ENCODE data around the gene GPR135.

The GPR135 gene, protein sequence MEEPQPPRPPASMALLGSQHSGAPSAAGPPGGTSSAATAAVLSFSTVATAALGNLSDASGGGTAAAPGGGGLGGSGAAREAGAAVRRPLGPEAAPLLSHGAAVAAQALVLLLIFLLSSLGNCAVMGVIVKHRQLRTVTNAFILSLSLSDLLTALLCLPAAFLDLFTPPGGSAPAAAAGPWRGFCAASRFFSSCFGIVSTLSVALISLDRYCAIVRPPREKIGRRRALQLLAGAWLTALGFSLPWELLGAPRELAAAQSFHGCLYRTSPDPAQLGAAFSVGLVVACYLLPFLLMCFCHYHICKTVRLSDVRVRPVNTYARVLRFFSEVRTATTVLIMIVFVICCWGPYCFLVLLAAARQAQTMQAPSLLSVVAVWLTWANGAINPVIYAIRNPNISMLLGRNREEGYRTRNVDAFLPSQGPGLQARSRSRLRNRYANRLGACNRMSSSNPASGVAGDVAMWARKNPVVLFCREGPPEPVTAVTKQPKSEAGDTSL

DNA sequence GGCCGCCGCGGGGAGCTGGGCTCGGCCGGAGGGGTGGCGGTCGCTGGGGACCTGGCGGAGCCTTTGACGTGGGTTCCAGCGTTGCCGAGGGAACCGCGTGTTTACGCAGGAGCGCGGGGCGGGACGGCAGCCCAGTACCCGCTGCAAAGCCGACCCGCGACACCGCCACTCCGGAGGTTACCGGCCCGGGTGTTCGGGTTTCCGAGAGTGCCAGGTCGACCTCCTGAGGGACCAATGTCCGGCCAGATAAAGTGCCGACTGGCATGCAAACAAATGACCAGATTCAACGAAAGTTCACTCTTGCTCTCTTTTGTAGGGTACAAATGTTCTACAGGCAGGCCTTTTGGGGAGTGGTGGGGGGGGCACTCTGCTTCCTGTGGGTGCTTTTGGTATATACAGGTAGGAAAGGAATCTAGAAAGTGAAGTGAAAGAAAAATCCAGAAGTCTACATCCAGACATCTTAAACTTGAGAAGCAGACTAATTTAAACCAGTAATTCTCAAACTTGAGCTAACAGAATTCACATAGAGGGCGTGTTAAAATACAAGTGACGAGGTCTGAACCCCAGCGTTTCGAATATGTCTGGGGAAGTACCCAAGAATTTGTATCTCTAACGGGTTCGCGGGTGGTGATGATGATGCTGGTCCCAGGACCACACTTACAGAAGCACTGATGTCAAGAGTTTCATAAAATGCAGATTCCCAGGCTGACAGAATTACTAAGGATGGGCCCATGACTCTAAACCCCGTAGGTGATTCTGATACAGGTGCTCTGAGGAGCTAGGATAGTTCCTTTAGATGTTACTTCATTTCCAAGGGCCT, at the start of gene GPR135:
Gene GPR135, minus strand, starts transcription at position 65 of the 820 bp plus-strand sequence. CDS start 154 bp downstream, outside the sequence.
- H3K27ac ChIP-seq, result no peak within 1 kb of the TSS
- H3K4me2 ChIP-seq, result no peak within 1 kb of the TSS; the same call in 1 of the 2 replicates
- no peaks in the 10 kb centered on the region for H3K27me3 ChIP-seq (ENCODE audit: insufficient read depth, low read depth)
- TF ChIP-seq, protein P1, sequence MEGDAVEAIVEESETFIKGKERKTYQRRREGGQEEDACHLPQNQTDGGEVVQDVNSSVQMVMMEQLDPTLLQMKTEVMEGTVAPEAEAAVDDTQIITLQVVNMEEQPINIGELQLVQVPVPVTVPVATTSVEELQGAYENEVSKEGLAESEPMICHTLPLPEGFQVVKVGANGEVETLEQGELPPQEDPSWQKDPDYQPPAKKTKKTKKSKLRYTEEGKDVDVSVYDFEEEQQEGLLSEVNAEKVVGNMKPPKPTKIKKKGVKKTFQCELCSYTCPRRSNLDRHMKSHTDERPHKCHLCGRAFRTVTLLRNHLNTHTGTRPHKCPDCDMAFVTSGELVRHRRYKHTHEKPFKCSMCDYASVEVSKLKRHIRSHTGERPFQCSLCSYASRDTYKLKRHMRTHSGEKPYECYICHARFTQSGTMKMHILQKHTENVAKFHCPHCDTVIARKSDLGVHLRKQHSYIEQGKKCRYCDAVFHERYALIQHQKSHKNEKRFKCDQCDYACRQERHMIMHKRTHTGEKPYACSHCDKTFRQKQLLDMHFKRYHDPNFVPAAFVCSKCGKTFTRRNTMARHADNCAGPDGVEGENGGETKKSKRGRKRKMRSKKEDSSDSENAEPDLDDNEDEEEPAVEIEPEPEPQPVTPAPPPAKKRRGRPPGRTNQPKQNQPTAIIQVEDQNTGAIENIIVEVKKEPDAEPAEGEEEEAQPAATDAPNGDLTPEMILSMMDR (conservative IDR thresholded peaks at IDR 0.05; ENCODE audit: low read depth, low read length), result no peak
- H3K9ac ChIP-seq, result no peak within 1 kb of the TSS
- H3K4me1 ChIP-seq (ENCODE audit: low read depth, poor library complexity, severe bottlenecking), result no peaks in the 10 kb centered on the region
- H4K20me1 ChIP-seq (ENCODE audit: insufficient read depth), result no peaks in the 10 kb centered on the region
- no peak within 1 kb of the TSS for H2AFZ ChIP-seq (ENCODE audit: low read depth)
- H3K79me2 ChIP-seq (ENCODE audit: insufficient read depth, low read depth), result no peaks in the 10 kb centered on the region
- H3K4me3 ChIP-seq (IDR thresholded peaks at IDR 0.05; ENCODE audit: insufficient read depth, low read depth, low read length), result no peak within 1 kb of the TSS
- H3K36me3 ChIP-seq (ENCODE audit: insufficient read depth), result no peaks in the 10 kb centered on the region

DNA sequence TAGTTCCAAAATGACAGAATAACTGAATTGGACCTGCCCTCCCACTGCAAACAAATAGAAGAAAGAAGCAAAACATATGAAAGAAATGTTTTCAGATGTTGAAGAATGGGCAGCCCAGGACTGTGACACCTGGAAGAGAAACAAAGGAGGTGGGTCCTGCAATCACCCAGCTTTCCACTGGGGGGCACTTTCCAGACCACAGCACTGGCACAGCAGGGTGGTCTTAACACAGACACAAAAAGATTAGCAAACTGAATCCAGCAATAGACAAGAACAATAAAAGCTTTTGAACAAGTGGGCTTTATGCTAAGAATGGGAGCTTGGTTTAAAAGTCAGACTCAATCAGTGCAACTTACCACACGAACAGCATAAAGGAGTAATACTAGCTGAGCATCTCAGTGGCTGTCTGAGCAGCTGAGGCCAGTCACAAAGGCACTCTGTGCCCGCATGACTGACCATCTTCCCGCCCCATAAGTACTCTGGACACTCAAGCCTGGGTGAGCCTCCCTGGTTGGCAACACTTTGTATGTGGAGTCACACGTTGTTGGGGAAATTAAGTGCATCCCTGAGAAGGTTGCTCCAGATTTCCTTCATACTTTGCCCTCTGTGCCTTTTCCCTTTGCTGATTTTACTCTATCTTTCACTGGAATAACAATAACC, 46.9 kb upstream of the GPR135 start:
- no peak overlapping the region for H3K4me2 ChIP-seq
- no peak overlapping the region for H3K9ac ChIP-seq
- H3K79me2 ChIP-seq (ENCODE audit: insufficient read depth, low read depth), result no peaks in the 10 kb centered on the region
- no peaks in the 10 kb centered on the region for H3K4me1 ChIP-seq (ENCODE audit: low read depth, poor library complexity, severe bottlenecking)
- no peak overlapping the region for H3K27ac ChIP-seq
- TF ChIP-seq, protein P1 (conservative IDR thresholded peaks at IDR 0.05; ENCODE audit: low read depth, low read length), result peak; percentile 28; the same call in 1 of the 2 replicates
- H4K20me1 ChIP-seq (ENCODE audit: insufficient read depth), result no peaks in the 10 kb centered on the region
- H2AFZ ChIP-seq (ENCODE audit: low read depth), result no peak overlapping the region
- H3K4me3 ChIP-seq (IDR thresholded peaks at IDR 0.05; ENCODE audit: insufficient read depth, low read depth, low read length), result no peak overlapping the region
- no peaks in the 10 kb centered on the region for H3K27me3 ChIP-seq (ENCODE audit: insufficient read depth, low read depth)
- H3K36me3 ChIP-seq (ENCODE audit: insufficient read depth), result no peaks in the 10 kb centered on the region

DNA sequence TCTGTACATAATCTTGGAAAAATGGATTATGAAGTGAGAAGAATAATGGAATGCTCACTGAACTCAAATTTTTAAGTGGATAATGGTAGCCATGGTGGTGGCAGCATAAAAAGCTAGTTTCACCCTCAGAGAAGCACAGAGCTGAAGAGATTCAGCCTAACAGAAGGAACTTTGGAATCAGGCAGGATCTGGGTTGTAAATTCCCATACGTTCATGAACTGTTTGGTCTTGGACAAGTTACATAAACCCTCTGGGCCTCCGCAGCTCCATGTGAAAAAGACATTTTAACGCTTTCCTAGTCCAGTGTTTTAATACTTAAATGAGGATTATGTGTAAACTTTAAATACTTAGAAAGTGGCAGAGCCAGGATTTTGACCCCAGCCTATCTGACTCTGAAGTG, 45.8 kb upstream of the GPR135 start:
- H3K4me2 ChIP-seq, result no peak overlapping the region
- no peaks in the 10 kb centered on the region for H3K27me3 ChIP-seq (ENCODE audit: insufficient read depth, low read depth)
- H3K36me3 ChIP-seq (ENCODE audit: insufficient read depth), result no peaks in the 10 kb centered on the region
- TF ChIP-seq, protein P1 (conservative IDR thresholded peaks at IDR 0.05; ENCODE audit: low read depth, low read length), result no peak
- no peak overlapping the region for H3K4me3 ChIP-seq (IDR thresholded peaks at IDR 0.05; ENCODE audit: insufficient read depth, low read depth, low read length)
- H3K27ac ChIP-seq, result no peak overlapping the region
- H3K9ac ChIP-seq, result no peak overlapping the region
- no peak overlapping the region for H2AFZ ChIP-seq (ENCODE audit: low read depth)
- H3K4me1 ChIP-seq (ENCODE audit: low read depth, poor library complexity, severe bottlenecking), result no peaks in the 10 kb centered on the region
- no peaks in the 10 kb centered on the region for H4K20me1 ChIP-seq (ENCODE audit: insufficient read depth)
- no peaks in the 10 kb centered on the region for H3K79me2 ChIP-seq (ENCODE audit: insufficient read depth, low read depth)

DNA sequence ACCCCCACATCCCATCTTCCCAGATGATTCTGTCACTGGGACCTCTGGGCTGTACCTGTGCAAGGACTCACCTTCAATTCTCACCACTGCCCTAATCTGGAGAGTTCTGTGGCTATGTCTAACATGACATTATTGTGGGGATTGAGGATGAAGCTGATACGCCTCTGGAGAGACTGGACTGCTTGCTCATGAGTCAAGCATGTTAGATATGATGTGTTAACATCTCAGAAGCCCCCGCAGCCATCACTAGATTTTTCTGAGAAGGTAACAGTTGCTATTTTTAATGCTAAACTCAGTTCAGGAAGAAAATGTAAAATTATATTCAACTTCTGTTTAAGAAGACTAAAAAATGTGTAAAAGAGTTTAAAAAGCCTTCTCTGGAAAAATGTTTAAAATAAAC, 44.8 kb upstream of the GPR135 start:
- Histone ChIP-seq H3K4me3 (IDR thresholded peaks at IDR 0.05; ENCODE audit: insufficient read depth, low read depth, low read length) (no peak overlapping the region), H4K20me1 (ENCODE audit: insufficient read depth) (no peaks in the 10 kb centered on the region), H3K79me2 (ENCODE audit: insufficient read depth, low read depth) (no peaks in the 10 kb centered on the region), H3K27ac (no peak overlapping the region), H3K9ac (no peak overlapping the region), H3K4me1 (ENCODE audit: low read depth, poor library complexity, severe bottlenecking) (no peaks in the 10 kb centered on the region), H3K4me2 (no peak overlapping the region), H2AFZ (ENCODE audit: low read depth) (no peak overlapping the region), H3K27me3 (ENCODE audit: insufficient read depth, low read depth) (no peaks in the 10 kb centered on the region), H3K36me3 (ENCODE audit: insufficient read depth) (no peaks in the 10 kb centered on the region)
- TF ChIP-seq, protein P1 (conservative IDR thresholded peaks at IDR 0.05; ENCODE audit: low read depth, low read length), result no peak
